ENCODE data around the gene ELF3. TPM values are rescaled to one million over a fixed set of nuclear protein-coding genes. Genes with fewer than 3 reads are reported as not detected.

The ELF3 gene
- total RNA-seq, 3 donors from 2014 or later (not counting 1 experiment from before 2014, with no cell fraction given) = 1.0 to 3.0 (median 2.0) TPM

- Histone ChIP-seq H3K4me3 (ENCODE audit: low read length) (no peak overlapping the region), H3K27me3 (ENCODE audit: control insufficient read depth, insufficient read depth, low read length) (no peaks in the 10 kb centered on the region), H3K9me3 (ENCODE audit: control insufficient read depth, insufficient read depth, low read length) (no peaks in the 10 kb centered on the region), H3K4me1 (ENCODE audit: control insufficient read depth, insufficient read depth, low read length) (peaks cover 7% of the 10 kb centered on the region), H3K36me3 (ENCODE audit: control insufficient read depth, insufficient read depth, low read length) (no peaks in the 10 kb centered on the region), H3K27ac (ENCODE audit: low read length) (no peak overlapping the region)
- no peak for ATAC-seq
- H3K9me3 Mint-ChIP-seq = no peaks in the 10 kb centered on the region
- WGBS (ENCODE audit: insufficient coverage) = 93% methylated on average over 12 of the region's 12 CpGs
- intact Hi-C loops (cut with micrococcal nuclease) = loop anchor here (10.0 kb wide), 1 partner anchor 121 kb away; no protein-coding TSS in a partner anchor
- H3K4me1 Mint-ChIP-seq = peaks cover 6 to 17% of the 10 kb centered on the region in 2 donors
- DNase-seq = no peak
- peaks cover 0 to 3% of the 10 kb centered on the region in 2 donors for H3K27me3 Mint-ChIP-seq (ENCODE audit: low read depth in 2 of 2)
- no peak for TF ChIP-seq CTCF (IDR thresholded peaks at IDR 0.05)
- H3K27ac Mint-ChIP-seq = no peak overlapping the region
- no peaks in the 10 kb centered on the region for H3K36me3 Mint-ChIP-seq
- no peak overlapping the region for H3K4me3 Mint-ChIP-seq
Measured at GRCh38 chr1:202013603-202014002, 3.2 kb downstream of the ELF3 start.

- peaks cover 6 to 21% of the 10 kb centered on the region in 2 donors for H3K4me1 Mint-ChIP-seq
- TF ChIP-seq CTCF (IDR thresholded peaks at IDR 0.05) = no peak
- intact Hi-C loops (cut with micrococcal nuclease) = loop anchor here (10.0 kb wide), 1 partner anchor 121 kb away; no protein-coding TSS in a partner anchor
- Histone ChIP-seq H3K27me3 (ENCODE audit: control insufficient read depth, insufficient read depth, low read length) (no peaks in the 10 kb centered on the region), H3K36me3 (ENCODE audit: control insufficient read depth, insufficient read depth, low read length) (no peaks in the 10 kb centered on the region), H3K9me3 (ENCODE audit: control insufficient read depth, insufficient read depth, low read length) (no peaks in the 10 kb centered on the region), H3K4me1 (ENCODE audit: control insufficient read depth, insufficient read depth, low read length) (peaks cover 11% of the 10 kb centered on the region), H3K4me3 (ENCODE audit: low read length) (no peak overlapping the region), H3K27ac (ENCODE audit: low read length) (no peak overlapping the region)
- 91% methylated on average over 6 of the region's 6 CpGs for WGBS (ENCODE audit: insufficient coverage)
- no peak overlapping the region for H3K4me3 Mint-ChIP-seq
- no peaks in the 10 kb centered on the region for H3K36me3 Mint-ChIP-seq
- peaks cover 0 to 3% of the 10 kb centered on the region in 2 donors for H3K27me3 Mint-ChIP-seq (ENCODE audit: low read depth in 2 of 2)
- DNase-seq (no peak), ATAC-seq (no peak)
- H3K9me3 Mint-ChIP-seq = no peaks in the 10 kb centered on the region
- H3K27ac Mint-ChIP-seq = no peak overlapping the region
Measured at GRCh38 chr1:202014060-202014459, 3.7 kb downstream of the ELF3 start.

GRCh38 chr1:202014915-202015661 is 4.7 kb downstream of the ELF3 start:
- Histone ChIP-seq H3K36me3 (ENCODE audit: control insufficient read depth, insufficient read depth, low read length) (no peaks in the 10 kb centered on the region), H3K27ac (ENCODE audit: low read length) (no peak overlapping the region), H3K4me3 (ENCODE audit: low read length) (no peak overlapping the region), H3K4me1 (ENCODE audit: control insufficient read depth, insufficient read depth, low read length) (peaks cover 9% of the 10 kb centered on the region), H3K9me3 (ENCODE audit: control insufficient read depth, insufficient read depth, low read length) (no peaks in the 10 kb centered on the region), H3K27me3 (ENCODE audit: control insufficient read depth, insufficient read depth, low read length) (no peaks in the 10 kb centered on the region)
- no peak for ATAC-seq
- no peak for TF ChIP-seq CTCF (IDR thresholded peaks at IDR 0.05)
- Mint-ChIP-seq H3K27ac (no peak overlapping the region), H3K36me3 (no peaks in the 10 kb centered on the region), H3K4me3 (no peak overlapping the region), H3K9me3 (no peaks in the 10 kb centered on the region), H3K27me3 (ENCODE audit: low read depth in 2 of 2) (peaks cover 0 to 3% of the 10 kb centered on the region in 2 donors), H3K4me1 (peaks cover 0 to 18% of the 10 kb centered on the region in 2 donors)
- DNase-seq = no peak
- intact Hi-C loops (cut with micrococcal nuclease) = loop anchor here (10.0 kb wide), 1 partner anchor 120 kb away; no protein-coding TSS in a partner anchor
- whole genome bisulfite sequencing (ENCODE audit: insufficient coverage) = 90% methylated on average over 17 of the region's 17 CpGs

Data from natural killer cell (primary cell).